ENCODE results near the gene TMEM17. TPM values are rescaled to one million over a fixed set of nuclear protein-coding genes. Genes with fewer than 3 reads are reported as not detected.

The TMEM17 gene
- total and polyA plus RNA-seq, 2 of the 13 experiments (the other 11 are each of a cell fraction or from before 2014, with no cell fraction given): 0.22 to 0.50 TPM

GRCh38 chr2:62527478-62528210 is 21.6 kb upstream of the TMEM17 start (continued):
- no peak for TF ChIP-seq MYPOP (CRISPR knock-in tag; IDR thresholded peaks at IDR 0.05)
- TF ChIP-seq MED1 (CRISPR knock-in tag; IDR thresholded peaks at IDR 0.05): peak; percentile 59
- 0 out of 2 replicates have a peak, but pooled peaks have one; percentile 26 for TF ChIP-seq SOX13 (IDR thresholded peaks at IDR 0.05)
- peak in 1 of 2 experiments; percentile 77; a peak in 2 of 4 replicates for TF ChIP-seq SOX13 (CRISPR knock-in tag; conservative IDR thresholded peaks at IDR 0.05 in 1 of 2, IDR thresholded peaks at IDR 0.05 in 1 of 2)
- no peak for TF ChIP-seq MED8 (CRISPR knock-in tag; IDR thresholded peaks at IDR 0.05; ENCODE audit: insufficient replicate concordance)
- no peak for TF ChIP-seq ONECUT2 (CRISPR knock-in tag; IDR thresholded peaks at IDR 0.05)
- TF ChIP-seq NKX3-1 (CRISPR knock-in tag; IDR thresholded peaks at IDR 0.05): no peak
- TF ChIP-seq TERF1 (CRISPR knock-in tag; IDR thresholded peaks at IDR 0.05): no peak
- TF ChIP-seq TFDP2 (CRISPR knock-in tag; IDR thresholded peaks at IDR 0.05): no peak
- TF ChIP-seq ELK4 (CRISPR knock-in tag; IDR thresholded peaks at IDR 0.05; ENCODE audit: borderline replicate concordance): no peak
- no peak for TF ChIP-seq RNF2 (conservative IDR thresholded peaks at IDR 0.05; ENCODE audit: low read depth)
- TF ChIP-seq ZFP91 (CRISPR knock-in tag; IDR thresholded peaks at IDR 0.05; ENCODE audit: borderline replicate concordance): no peak
- no peak for TF ChIP-seq EED (CRISPR knock-in tag; IDR thresholded peaks at IDR 0.05)
- TF ChIP-seq IRF1 (CRISPR knock-in tag; IDR thresholded peaks at IDR 0.05; ENCODE audit: low read depth): no peak
- TF ChIP-seq TRAFD1 (CRISPR knock-in tag; IDR thresholded peaks at IDR 0.05; ENCODE audit: borderline replicate concordance): no peak
- peak; percentile 20; the same call in 1 of the 2 replicates for TF ChIP-seq ELF3 (CRISPR knock-in tag; IDR thresholded peaks at IDR 0.05)
- no peak for TF ChIP-seq SNAPC5 (CRISPR knock-in tag; IDR thresholded peaks at IDR 0.05; ENCODE audit: borderline replicate concordance)
- TF ChIP-seq HHEX (CRISPR knock-in tag; IDR thresholded peaks at IDR 0.05): no peak
- TF ChIP-seq ZNF431 (CRISPR knock-in tag; IDR thresholded peaks at IDR 0.05; ENCODE audit: borderline replicate concordance, low read depth): no peak
- TF ChIP-seq NFRKB (IDR thresholded peaks at IDR 0.05): no peak
